Osteoblast (primary cell): ENCODE results near the gene FRMD4A. TPM values are rescaled to one million over a fixed set of nuclear protein-coding genes. Genes with fewer than 3 reads are reported as not detected.

Source experiments
- DNase-seq: peaks from one replicate; pipeline ENCODE4 v3.0.0; 2011; ENCODE audit warnings: low spot score, mixed read lengths; ENCODE audit not compliant: insufficient read length; ENCODE audit errors: missing footprints
- H2AFZ ChIP-seq: 2 replicates; pipeline ENCODE4 v1.6.0; 2011; ENCODE audit warnings: mild to moderate bottlenecking, low read length
- H3K27ac ChIP-seq: 2 replicates; pipeline ENCODE4 v1.5.1; 2011; ENCODE audit warnings: mild to moderate bottlenecking, low read depth, low read length, moderate library complexity
- H3K27me3 ChIP-seq: 2 replicates; pipeline ENCODE4 v1.6.0; 2012; ENCODE audit warnings: mild to moderate bottlenecking, control low read depth, inconsistent platforms, low read length, moderate library complexity; ENCODE audit not compliant: insufficient read depth
- H3K36me3 ChIP-seq: 2 replicates; pipeline ENCODE4 v1.5.1; 2011; ENCODE audit warnings: mild to moderate bottlenecking, low read length, control low read depth, moderate library complexity; ENCODE audit not compliant: insufficient read depth
- H3K4me1 ChIP-seq: 2 replicates; pipeline ENCODE4 v1.5.1; 2011; ENCODE audit warnings: mild to moderate bottlenecking, low read length, control low read depth, moderate library complexity; ENCODE audit not compliant: insufficient read depth
- H3K4me2 ChIP-seq: 2 replicates; pipeline ENCODE4 v1.6.0; 2011; ENCODE audit warnings: mild to moderate bottlenecking, low read length; ENCODE audit not compliant: insufficient read depth
- H3K4me3 ChIP-seq: fragments of 200-600 bp; sonication (generic); 3 replicates; pipeline ENCODE4 v1.5.1; 2012; ENCODE audit warnings: mild to moderate bottlenecking, low read length, inconsistent platforms; ENCODE audit not compliant: insufficient read depth
- H3K79me2 ChIP-seq: 2 replicates; pipeline ENCODE4 v1.6.0; 2012; ENCODE audit warnings: mild to moderate bottlenecking, low read length, control low read depth, inconsistent platforms; ENCODE audit not compliant: insufficient read depth
- H3K9me3 ChIP-seq: 2 replicates; pipeline ENCODE4 v1.5.1; 2011; ENCODE audit warnings: low read depth, low read length, control low read depth
- H4K20me1 ChIP-seq: 2 replicates; pipeline ENCODE4 v1.6.0; 2012; ENCODE audit warnings: mild to moderate bottlenecking, low read length, control low read depth; ENCODE audit not compliant: insufficient read depth
- CTCF ChIP-seq: IDR thresholded peaks from 2 replicates; pipeline ENCODE4 v1.5.1; 2011; ENCODE audit warnings: mild to moderate bottlenecking, low read depth, low read length, moderate library complexity; ENCODE audit errors: extremely low read depth
- total RNA-seq: library from RNA; depleted of rRNA; stranded (reverse); fragments of >200 nt; gene quantifications from 2 replicates; pipeline ENCODE4 v1.2.3, GENCODE V29; 2012

The FRMD4A gene
- total RNA-seq, 1 donor = 41.3 TPM

- Histone ChIP-seq H3K27me3 (no peaks in the 10 kb centered on the region), H3K4me3 (peak overlapping the region; percentile 73), H3K79me2 (peaks cover 51% of the 10 kb centered on the region), H4K20me1 (no peaks in the 10 kb centered on the region), H3K9me3 (no peaks in the 10 kb centered on the region), H3K36me3 (no peaks in the 10 kb centered on the region), H2AFZ (peak overlapping the region; percentile 83), H3K4me1 (peaks cover 15% of the 10 kb centered on the region), H3K27ac (peak overlapping the region; percentile 80), H3K4me2 (peak overlapping the region; percentile 95)
- DNase-seq = peak; percentile 93
- TF ChIP-seq CTCF = no peak
These were observed 439.4 kb downstream of the FRMD4A start for GRCh38 chr10:13891128-13892000.

GRCh38 chr10:13890233-13891127 lies 440.2 kb downstream of the FRMD4A start:
- no peaks in the 10 kb centered on the region for H3K27me3 ChIP-seq
- no peaks in the 10 kb centered on the region for H3K36me3 ChIP-seq
- H2AFZ ChIP-seq = peak overlapping the region; percentile 83
- peak overlapping the region; percentile 80 for H3K27ac ChIP-seq
- peak; percentile 86 for DNase-seq
- peaks cover 15% of the 10 kb centered on the region for H3K4me1 ChIP-seq
- H3K9me3 ChIP-seq = no peaks in the 10 kb centered on the region
- H3K4me3 ChIP-seq = peak overlapping the region; percentile 73
- H3K4me2 ChIP-seq = peak overlapping the region; percentile 95
- TF ChIP-seq CTCF = no peak
- no peaks in the 10 kb centered on the region for H4K20me1 ChIP-seq
- peaks cover 59% of the 10 kb centered on the region for H3K79me2 ChIP-seq

- no peaks in the 10 kb centered on the region for H3K27me3 ChIP-seq
- H3K9me3 ChIP-seq = no peaks in the 10 kb centered on the region
- H3K4me3 ChIP-seq = no peak overlapping the region
- no peaks in the 10 kb centered on the region for H4K20me1 ChIP-seq
- no peak overlapping the region for H3K27ac ChIP-seq
- no peak for DNase-seq
- no peak for TF ChIP-seq CTCF
- H3K36me3 ChIP-seq = no peaks in the 10 kb centered on the region
- H3K4me1 ChIP-seq = peaks cover 23% of the 10 kb centered on the region
- H3K79me2 ChIP-seq = peaks cover 83% of the 10 kb centered on the region
- no peak overlapping the region for H2AFZ ChIP-seq
- no peak overlapping the region for H3K4me2 ChIP-seq
These were observed 443.0 kb downstream of the FRMD4A start for GRCh38 chr10:13887761-13888160.
